Lung (tissue), 16 donors: Measurements from ENCODE around the gene NAGPA. TPM values are rescaled to one million over a fixed set of nuclear protein-coding genes. Genes with fewer than 3 reads are reported as not detected.
"Not testable (repeated sequence)": the region's sequence is repeated elsewhere in the genome, so short reads cannot be mapped to it uniquely, and the experiment has no call there.

Source experiments
- ATAC-seq: fragments of 200-7000 bp; cut with Tn5 transposase; one replicate; pipeline ENCODE4 v1.9.1; 2020; ENCODE audit warnings: moderate number of reproducible peaks; ENCODE audit not compliant: insufficient read depth, low FRiP score
- DNase-seq, 3 donors: peaks; one replicate each; pipeline ENCODE4 v3.0.0-alpha.2; 2013 to 2017
- H3K27ac ChIP-seq, 2 donors: one replicate each; pipeline ENCODE4 v1.5.1; 2013; ENCODE audit warnings: mild to moderate bottlenecking in 2 of 2, moderate library complexity in 2 of 2, control low read depth in 1 of 2, inconsistent platforms in 1 of 2, low read depth in 1 of 2, low read length in 1 of 2
- H3K27me3 ChIP-seq, 3 donors: one replicate each; pipeline ENCODE4 v1.5.1; 2013; ENCODE audit warnings: low read length in 2 of 3; ENCODE audit not compliant: control insufficient read depth in 3 of 3, insufficient read depth in 3 of 3
- H3K36me3 ChIP-seq, 4 donors: one replicate each; pipeline ENCODE4 v1.5.1; 2013; ENCODE audit warnings: low read length in 4 of 4, mild to moderate bottlenecking in 1 of 4, moderate library complexity in 1 of 4; ENCODE audit not compliant: control insufficient read depth in 4 of 4, insufficient read depth in 4 of 4
- H3K4me1 ChIP-seq, 5 donors: one replicate each; pipeline ENCODE4 v1.5.1; 2013; ENCODE audit warnings: low read length in 5 of 5, mild to moderate bottlenecking in 2 of 5, moderate library complexity in 1 of 5; ENCODE audit not compliant: control insufficient read depth in 5 of 5, insufficient read depth in 5 of 5
- H3K4me3 ChIP-seq: one replicate; pipeline ENCODE4 v1.5.1; 2013; ENCODE audit warnings: mild to moderate bottlenecking, control low read depth, moderate library complexity
- H3K9ac ChIP-seq, 2 donors: one replicate each; pipeline ENCODE4 v1.5.1; 2013; ENCODE audit warnings: low read length in 2 of 2, control low read depth in 1 of 2; ENCODE audit not compliant: insufficient read depth in 1 of 2
- H3K9me3 ChIP-seq, 4 donors: one replicate each; pipeline ENCODE4 v1.5.1; 2013; ENCODE audit warnings: low read length in 3 of 4, mild to moderate bottlenecking in 1 of 4, moderate library complexity in 1 of 4; ENCODE audit not compliant: control insufficient read depth in 4 of 4, insufficient read depth in 3 of 4
- CTCF ChIP-seq: IDR thresholded peaks from 2 replicates; pipeline ENCODE4 v1.5.1; 2012; ENCODE audit warnings: mild to moderate bottlenecking; ENCODE audit errors: control extremely low read depth, extremely low read depth
- WGBS, 2 donors: extraction: QIAGEN DNeasy Blood & Tissue Kit; methylation state at CpG; one replicate each; pipeline ENCODE4 v1.1.7; 2013; 5-methylcytosine and 5-hydroxymethylcytosine counted together
- long read RNA-seq, 5 donors: transcript quantifications; one replicate each; lab custom pipeline, GENCODE V29; 2026
- polyA plus RNA-seq, 2 donors: library from polyadenylated mRNA; stranded (reverse); fragments of 200-250 nt; gene quantifications; one replicate each; pipeline ENCODE4 v1.2.1, GENCODE V29; 2013
- total RNA-seq, 2 donors: library from RNA; depleted of rRNA in 1 of 2; stranded (reverse); fragments of >200 nt in 1 of 2; gene quantifications; one replicate each; pipeline ENCODE4 v1.2.1, GENCODE V29; 2014 to 2021
- donor health status: control.
- donor health status: control.
- donor health status: Bipolar disorder and iron deficiency.
- donor health status: healthy.
- donor health status: DM: yes; HTN: yes; CAD: no.

NAGPA gene
- total RNA-seq (10 to 100 TPM in 1 of 2 donors, 1 to 10 TPM in 1; 7.8 to 17.1 TPM), polyA plus RNA-seq (10 to 100 TPM in 1 of 2 donors, 1 to 10 TPM in 1; 7.9 to 20.3 TPM)
- long read RNA-seq, donor 1, partial matches to known transcripts: 0 of 1 reads
- long read RNA-seq, donor 1, other reads (novel, unspliced or antisense): 0 of 1 reads
- long read RNA-seq, donor 2, partial matches to known transcripts: 0 of 2 reads
- long read RNA-seq, donor 2, other reads (novel, unspliced or antisense): 0 of 2 reads
- long read RNA-seq, donor 3, partial matches to known transcripts: 0 of 1 reads
- long read RNA-seq, donor 3, other reads (novel, unspliced or antisense): 0 of 1 reads
- long read RNA-seq, donor 4: 0 reads
- long read RNA-seq, donor 5, partial matches to known transcripts: 0 of 1 reads
- long read RNA-seq, donor 5, other reads (novel, unspliced or antisense): 0 of 1 reads

- 0% methylated on average over 103 to 104 of the region's 104 CpGs for WGBS, 2 donors
- H3K4me1 ChIP-seq: peaks cover 5 to 16% (median 7%) of the 10 kb centered on the region in 5 donors
- DNase-seq (peak; percentile 87 to 92 (median 91)), ATAC-seq (peak; percentile 80)
- H3K4me3 ChIP-seq: peak within 1 kb of the TSS; percentile 97
- peak within 1 kb of the TSS; percentile 53 to 71 for H3K9ac ChIP-seq
- peak within 1 kb of the TSS; percentile 63 to 92 for H3K27ac ChIP-seq
- no peak for TF ChIP-seq CTCF
- H3K27me3 ChIP-seq: no peaks in the 10 kb centered on the region
- H3K36me3 ChIP-seq: peaks cover 0 to 9% (median 0%) of the 10 kb centered on the region in 4 donors
- H3K9me3 ChIP-seq: no peaks in the 10 kb centered on the region
Observed at GRCh38 chr16:5033256-5034166, at the start of gene NAGPA. TSS of gene NAGPA (minus strand) at chr16:5033935. CDS start at chr16:5033914, 21 bp downstream.

- H3K27me3 ChIP-seq, H3K9me3 ChIP-seq, ATAC-seq, H3K4me3 ChIP-seq, H3K27ac ChIP-seq, H3K9ac ChIP-seq, H3K4me1 ChIP-seq, DNase-seq: not testable (repeated sequence)
- peaks cover 3 to 34% (median 5%) of the 10 kb centered on the region in 4 donors for H3K36me3 ChIP-seq
- WGBS, 2 donors: 65 to 70% methylated on average over 7 to 9 of the region's 9 CpGs
Observed at GRCh38 chr16:5080996-5081395, 47.3 kb upstream of the NAGPA start.

GRCh38 chr16:5080461-5080860 is 46.7 kb upstream of the NAGPA start:
- WGBS, 2 donors: 90 to 95% methylated on average over 12 of the region's 12 CpGs
- H3K4me3 ChIP-seq: not testable (repeated sequence)
- peaks cover 4 to 35% (median 9%) of the 10 kb centered on the region in 4 donors for H3K36me3 ChIP-seq

GRCh38 chr16:5078626-5079025 is 44.9 kb upstream of the NAGPA start:
- H3K27me3 ChIP-seq: no peaks in the 10 kb centered on the region
- H3K9me3 ChIP-seq: no peaks in the 10 kb centered on the region
- WGBS, 2 donors: 87 to 93% methylated on average over 12 to 17 of the region's 17 CpGs
- no peaks in the 10 kb centered on the region for H3K4me1 ChIP-seq
- no peak overlapping the region for H3K27ac ChIP-seq
- no peak for TF ChIP-seq CTCF
- H3K4me3 ChIP-seq: no peak overlapping the region
- H3K36me3 ChIP-seq: peaks cover 3 to 34% (median 11%) of the 10 kb centered on the region in 4 donors
- ATAC-seq (no peak), DNase-seq (no peak)
- no peak overlapping the region for H3K9ac ChIP-seq

More at GRCh38 chr16:5080461-5080860, 46.7 kb upstream of the NAGPA start:
- not testable (repeated sequence) for H3K9ac ChIP-seq, H3K27ac ChIP-seq, H3K27me3 ChIP-seq, H3K4me1 ChIP-seq, ATAC-seq, DNase-seq, H3K9me3 ChIP-seq
